Measurements from ENCODE around the gene MAP3K5. TPM values are rescaled to one million over a fixed set of nuclear protein-coding genes. Genes with fewer than 3 reads are reported as not detected.

Gene MAP3K5
- total and polyA plus RNA-seq, 9 of the 15 experiments (the other 6 are each of a cell fraction or from before 2014, with no cell fraction given), result 2.2 to 13.0 (median 9.9) TPM

GRCh38 chr6:136720045-136720770, 72.1 kb downstream of the MAP3K5 start (continued):
- TF ChIP-seq ZHX1 (conservative IDR thresholded peaks at IDR 0.05; ENCODE audit: low read length), result no peak
- no peak for TF ChIP-seq AFF1 (IDR thresholded peaks at IDR 0.05; ENCODE audit: low read depth in 1 of 2, partially characterized antibody in 2 of 2)
- TF ChIP-seq HSF4 (CRISPR knock-in tag; IDR thresholded peaks at IDR 0.05; ENCODE audit: borderline replicate concordance), result no peak
- peak; percentile 97 for TF ChIP-seq MAFK (IDR thresholded peaks at IDR 0.05; ENCODE audit: low read length)
- no peak for TF ChIP-seq BMI1 (IDR thresholded peaks at IDR 0.05; ENCODE audit: low read length)
- TF ChIP-seq XRCC3 (IDR thresholded peaks at IDR 0.05), result no peak
- peak; percentile 94 for TF ChIP-seq C11orf30 (IDR thresholded peaks at IDR 0.05; ENCODE audit: low read depth)
- no peak for TF ChIP-seq YBX1 (IDR thresholded peaks at IDR 0.05)
- TF ChIP-seq HCFC1 (IDR thresholded peaks at IDR 0.05; ENCODE audit: low read depth, low read length), result no peak
- TF ChIP-seq WHSC1 (IDR thresholded peaks at IDR 0.05; ENCODE audit: low read length), result no peak
- TF ChIP-seq NFE2L1 (tag; IDR thresholded peaks at IDR 0.05; ENCODE audit: borderline replicate concordance, low read depth), result no peak
- TF ChIP-seq ZNF316 (IDR thresholded peaks at IDR 0.05), result peak; percentile 97
